Astrocyte (in vitro differentiated cells and primary cell): ENCODE measurements around the gene SNX30. TPM values are rescaled to one million over a fixed set of nuclear protein-coding genes. Genes with fewer than 3 reads are reported as not detected.

ENCODE experiments used
- DNase-seq: peaks from one replicate; pipeline ENCODE4 v3.0.0-alpha.2; 2010; ENCODE audit warnings: low read depth
- FAIRE-seq: peaks from 2 replicates; lab custom pipeline; 2011; peaks lifted over from hg19 to GRCh38; lab: Jason Lieb, UNC
- H2AFZ ChIP-seq: 2 replicates; pipeline ENCODE4 v1.6.0; 2012; ENCODE audit warnings: low read depth, low read length, inconsistent platforms
- H3K27ac ChIP-seq: 2 replicates; pipeline ENCODE4 v1.5.1; 2011; ENCODE audit warnings: low read depth, low read length, inconsistent platforms
- H3K27me3 ChIP-seq: 2 replicates; pipeline ENCODE4 v1.6.0; 2011; ENCODE audit warnings: low read length, inconsistent platforms; ENCODE audit not compliant: insufficient read depth
- H3K36me3 ChIP-seq: 2 replicates; pipeline ENCODE4 v1.5.1; 2011; ENCODE audit warnings: low read length, inconsistent platforms; ENCODE audit not compliant: insufficient read depth
- H3K4me1 ChIP-seq: 2 replicates; pipeline ENCODE4 v1.5.1; 2011; ENCODE audit warnings: low read length, inconsistent platforms; ENCODE audit not compliant: insufficient read depth
- H3K4me2 ChIP-seq: 2 replicates; pipeline ENCODE4 v1.6.0; 2012; ENCODE audit warnings: low read length, inconsistent platforms
- H3K4me3 ChIP-seq: 2 replicates; pipeline ENCODE4 v1.5.1; 2011; ENCODE audit warnings: low read depth, mild to moderate bottlenecking, low read length, inconsistent platforms; ENCODE audit not compliant: insufficient read depth
- H3K79me2 ChIP-seq: 2 replicates; pipeline ENCODE4 v1.6.0; 2012; ENCODE audit warnings: mild to moderate bottlenecking, low read length, inconsistent platforms; ENCODE audit not compliant: insufficient read depth
- H3K9ac ChIP-seq: 2 replicates; pipeline ENCODE4 v1.6.0; 2012; ENCODE audit warnings: mild to moderate bottlenecking, low read length, inconsistent platforms
- H3K9me3 ChIP-seq: 2 replicates; pipeline ENCODE4 v1.5.1; 2012; ENCODE audit warnings: low read depth, mild to moderate bottlenecking, low read length, inconsistent platforms; ENCODE audit not compliant: insufficient read depth
- H4K20me1 ChIP-seq: 2 replicates; pipeline ENCODE4 v1.6.0; 2012; ENCODE audit warnings: low read length, inconsistent platforms; ENCODE audit not compliant: insufficient read depth
- H3K27ac Mint-ChIP-seq: one replicate; pipeline ENCODE4 v1.8.0; 2021; ENCODE audit warnings: mild to moderate bottlenecking, mixed read lengths; ENCODE audit not compliant: unreplicated experiment
- H3K27me3 Mint-ChIP-seq: one replicate; pipeline ENCODE4 v1.8.0; 2021; ENCODE audit warnings: low read depth, mixed read lengths; ENCODE audit not compliant: unreplicated experiment
- H3K36me3 Mint-ChIP-seq: one replicate; pipeline ENCODE4 v1.8.0; 2021; ENCODE audit warnings: low read depth, mixed read lengths; ENCODE audit not compliant: unreplicated experiment
- H3K4me1 Mint-ChIP-seq: one replicate; pipeline ENCODE4 v1.8.0; 2021; ENCODE audit warnings: low read depth, mixed read lengths; ENCODE audit not compliant: unreplicated experiment
- H3K4me3 Mint-ChIP-seq: one replicate; pipeline ENCODE4 v1.8.0; 2021; ENCODE audit warnings: mild to moderate bottlenecking, moderate library complexity, mixed read lengths; ENCODE audit not compliant: unreplicated experiment
- H3K9me3 Mint-ChIP-seq: one replicate; pipeline ENCODE4 v1.8.0; 2021; ENCODE audit warnings: mild to moderate bottlenecking, mixed read lengths; ENCODE audit not compliant: unreplicated experiment
- CTCF ChIP-seq: IDR thresholded peaks from 2 replicates; pipeline ENCODE4 v1.5.1; 2011; ENCODE audit warnings: low read depth, mild to moderate bottlenecking, inconsistent platforms, low read length, moderate library complexity; ENCODE audit not compliant: insufficient read depth
- EZH2 ChIP-seq: IDR thresholded peaks from 2 replicates; pipeline ENCODE4 v1.6.1; 2012; ENCODE audit warnings: mild to moderate bottlenecking, low read length, inconsistent platforms; ENCODE audit not compliant: insufficient read depth
- total RNA-seq: library from RNA; stranded (reverse); gene quantifications from 2 replicates; pipeline ENCODE4 v1.2.1, GENCODE V29; 2021

The SNX30 gene
- total RNA-seq, 1 donor from 2014 or later: 12.8 TPM

DNA sequence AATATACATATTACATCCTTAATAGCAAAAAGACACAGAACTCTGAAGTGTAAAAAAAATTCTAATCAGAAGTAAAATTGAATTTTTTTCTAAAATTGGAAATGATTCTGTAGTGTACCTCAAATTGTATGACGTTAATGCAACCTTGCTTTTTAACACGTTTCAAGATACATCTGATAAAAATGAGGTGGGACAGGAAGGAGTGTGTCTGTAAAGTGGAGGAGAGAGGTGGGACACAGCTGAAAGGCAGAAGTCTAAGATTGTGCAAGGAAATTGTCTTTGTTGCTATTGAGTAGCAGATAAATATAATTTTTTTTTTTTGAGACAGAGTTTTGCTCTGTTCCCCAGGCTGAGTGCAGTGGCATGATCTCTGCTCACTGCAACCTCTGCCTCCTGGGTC lies 15.7 kb upstream of the SNX30 start:
- no peak for FAIRE-seq
- H3K27ac Mint-ChIP-seq: no peak overlapping the region

GRCh38 chr9:112743216-112743836 lies 7.2 kb upstream of the SNX30 start:
- Mint-ChIP-seq H3K27ac (no peak overlapping the region), H3K9me3 (peaks cover 3% of the 10 kb centered on the region), H3K27me3 (no peaks in the 10 kb centered on the region), H3K4me3 (no peak overlapping the region), H3K4me1 (no peaks in the 10 kb centered on the region), H3K36me3 (no peaks in the 10 kb centered on the region)
- H3K4me2 ChIP-seq: no peak overlapping the region
- no peak overlapping the region for H3K9ac ChIP-seq
- no peak for TF ChIP-seq EZH2
- TF ChIP-seq CTCF: no peak
- H3K9me3 ChIP-seq: no peaks in the 10 kb centered on the region
- no peaks in the 10 kb centered on the region for H4K20me1 ChIP-seq
- peak overlapping the region; percentile 31 for H2AFZ ChIP-seq
- FAIRE-seq: no peak
- no peaks in the 10 kb centered on the region for H3K36me3 ChIP-seq
- H3K4me3 ChIP-seq: no peak overlapping the region
- DNase-seq: peak; percentile 4
- H3K27me3 ChIP-seq: no peaks in the 10 kb centered on the region
- no peak overlapping the region for H3K27ac ChIP-seq
- H3K79me2 ChIP-seq: no peaks in the 10 kb centered on the region
- no peaks in the 10 kb centered on the region for H3K4me1 ChIP-seq

More for the DNA sequence above, 15.7 kb upstream of the SNX30 start:
- Mint-ChIP-seq H3K36me3 (peaks cover 2% of the 10 kb centered on the region), H3K27me3 (no peaks in the 10 kb centered on the region), H3K9me3 (peaks cover 3% of the 10 kb centered on the region), H3K4me1 (peaks cover 4% of the 10 kb centered on the region), H3K4me3 (no peak overlapping the region)
- Histone ChIP-seq H4K20me1 (no peaks in the 10 kb centered on the region), H3K4me2 (no peak overlapping the region), H3K79me2 (no peaks in the 10 kb centered on the region), H3K27me3 (no peaks in the 10 kb centered on the region), H3K27ac (no peak overlapping the region), H3K4me1 (no peaks in the 10 kb centered on the region), H3K36me3 (no peaks in the 10 kb centered on the region), H3K4me3 (no peak overlapping the region), H3K9ac (no peak overlapping the region), H2AFZ (no peak overlapping the region), H3K9me3 (no peaks in the 10 kb centered on the region)
- DNase-seq: no peak
- TF ChIP-seq EZH2: no peak
- no peak for TF ChIP-seq CTCF

DNA sequence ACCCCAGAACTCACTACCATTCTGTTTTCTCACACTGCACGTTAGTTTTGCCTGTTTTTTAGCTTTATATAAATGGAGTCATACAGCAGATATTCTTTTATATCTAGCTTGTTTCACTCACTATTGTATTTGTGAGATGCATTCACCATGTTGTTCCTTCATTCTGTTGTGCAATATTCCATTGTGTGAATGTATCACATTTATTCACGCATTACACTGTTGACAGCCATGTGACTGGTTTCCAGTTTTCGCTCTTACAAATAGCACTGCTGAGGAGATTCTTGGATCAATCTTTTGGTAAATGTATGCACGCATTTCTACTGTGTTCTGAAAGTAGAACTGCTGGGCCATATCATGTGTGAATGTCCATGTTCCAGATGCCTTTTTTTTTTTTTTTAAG lies 6.4 kb upstream of the SNX30 start:
- no peak overlapping the region for H3K4me3 Mint-ChIP-seq
- H3K79me2 ChIP-seq: no peaks in the 10 kb centered on the region
- no peaks in the 10 kb centered on the region for H3K36me3 ChIP-seq
- no peak overlapping the region for H3K27ac ChIP-seq
- H2AFZ ChIP-seq: no peak overlapping the region
- no peak overlapping the region for H3K4me3 ChIP-seq
- H3K27ac Mint-ChIP-seq: no peak overlapping the region
- H3K9ac ChIP-seq: no peak overlapping the region
- peaks cover 3% of the 10 kb centered on the region for H3K9me3 Mint-ChIP-seq
- H3K27me3 Mint-ChIP-seq: no peaks in the 10 kb centered on the region
- DNase-seq: no peak
- no peaks in the 10 kb centered on the region for H3K4me1 Mint-ChIP-seq
- H3K9me3 ChIP-seq: no peaks in the 10 kb centered on the region
- H3K4me2 ChIP-seq: no peak overlapping the region
- H3K36me3 Mint-ChIP-seq: no peaks in the 10 kb centered on the region
- no peak for FAIRE-seq
- TF ChIP-seq EZH2: no peak
- TF ChIP-seq CTCF: no peak
- no peaks in the 10 kb centered on the region for H3K4me1 ChIP-seq
- no peaks in the 10 kb centered on the region for H3K27me3 ChIP-seq
- no peaks in the 10 kb centered on the region for H4K20me1 ChIP-seq
